NCI-H345 treated with DMSO at 0.1 percent for 48 hours (cell line): ENCODE data around the gene OR4D9.
"Not testable (repeated sequence)": the region's sequence is repeated elsewhere in the genome, so short reads cannot be mapped to it uniquely, and the experiment has no call there.

Experiments
- DNase-seq: peaks from one replicate; lab custom pipeline; 2025; ENCODE audit not compliant: unreplicated experiment; lab: John Stamatoyannopoulos, UW

The OR4D9 gene

GRCh38 chr11:59510941-59511589 lies at the start of gene OR4D9:
OR4D9 (plus strand) TSS chr11:59511539; CDS start chr11:59514913, 3,374 bp downstream.
- DNase-seq, result no peak

GRCh38 chr11:59463190-59463641 lies 48.1 kb upstream of the OR4D9 start:
- no peak for DNase-seq

- no peak for DNase-seq
Measured at GRCh38 chr11:59473015-59473414, 38.3 kb upstream of the OR4D9 start, which contains the start of gene OR4D10. OR4D10 (plus strand) TSS chr11:59473315; CDS start chr11:59477430, 4,115 bp downstream.

- DNase-seq, result no peak
Measured at GRCh38 chr11:59475176-59475575, 36.2 kb upstream of the OR4D9 start.

GRCh38 chr11:59479906-59480305 lies 31.4 kb upstream of the OR4D9 start:
- DNase-seq, result no peak

- DNase-seq, result no peak
Measured at GRCh38 chr11:59480359-59480758, 31.0 kb upstream of the OR4D9 start.

- no peak for DNase-seq
Measured at GRCh38 chr11:59501931-59502330, 9.4 kb upstream of the OR4D9 start.

- DNase-seq, result no peak
Measured at GRCh38 chr11:59503276-59503675, 8.1 kb upstream of the OR4D9 start, which contains the start of gene OR4D11. OR4D11 (plus strand) TSS chr11:59503576; CDS start chr11:59503576, 0 bp downstream.

- no peak for DNase-seq
Measured at GRCh38 chr11:59511675-59512074, 336 bp downstream of the OR4D9 start.

GRCh38 chr11:59520139-59520538 lies 8.8 kb downstream of the OR4D9 start:
- DNase-seq, result not testable (repeated sequence)

GRCh38 chr11:59520741-59521140 lies 9.4 kb downstream of the OR4D9 start:
- no peak for DNase-seq

- DNase-seq, result no peak
Measured at GRCh38 chr11:59523541-59523940, 12.2 kb downstream of the OR4D9 start.

GRCh38 chr11:59528711-59529110 lies 17.4 kb downstream of the OR4D9 start:
- no peak for DNase-seq

GRCh38 chr11:59532620-59533019 lies 21.3 kb downstream of the OR4D9 start:
- no peak for DNase-seq

- no peak for DNase-seq
Measured at GRCh38 chr11:59534676-59535075, 23.3 kb downstream of the OR4D9 start.

GRCh38 chr11:59542142-59542810 lies 30.9 kb downstream of the OR4D9 start:
- no peak for DNase-seq

- not testable (repeated sequence) for DNase-seq
Measured at GRCh38 chr11:59543713-59544112, 32.4 kb downstream of the OR4D9 start.

- DNase-seq, result no peak
Measured at GRCh38 chr11:59544869-59545178, 33.5 kb downstream of the OR4D9 start.

GRCh38 chr11:59545179-59546020 lies 34.1 kb downstream of the OR4D9 start:
- no peak for DNase-seq

GRCh38 chr11:59547605-59548308 lies 36.4 kb downstream of the OR4D9 start:
- not testable (repeated sequence) for DNase-seq

- no peak for DNase-seq
Measured at GRCh38 chr11:59548309-59548656, 36.9 kb downstream of the OR4D9 start.
